GM23338 (cell line): ENCODE results near the gene MRM2. TPM values are rescaled to one million over a fixed set of nuclear protein-coding genes. Genes with fewer than 3 reads are reported as not detected.

ENCODE experiments used
- ATAC-seq: fragments of 200-7000 bp; cut with Tn5 transposase; 3 replicates; pipeline ENCODE4 v1.9.1; 2020
- DNase-seq: peaks from one replicate; pipeline ENCODE4 v3.0.0-alpha.2; 2015; ENCODE audit warnings: low spot score
- H2AFZ ChIP-seq: fragments of 200-600 bp; sonication (generic); 2 replicates; pipeline ENCODE4 v1.8.0; 2016; ENCODE audit warnings: antibody characterized with exemption, mild to moderate bottlenecking, moderate library complexity
- H3F3A ChIP-seq: fragments of 200-600 bp; sonication (generic); replicated peaks from 2 replicates; pipeline ENCODE4 v1.8.0; 2017; ENCODE audit warnings: antibody characterized with exemption, mixed run types, low read depth
- H3K27ac ChIP-seq: fragments of 200-600 bp; sonication (generic); 2 replicates; pipeline ENCODE4 v1.6.1; 2016; ENCODE audit warnings: low read depth
- H3K27me3 ChIP-seq: fragments of 200-600 bp; sonication (generic); 2 replicates; pipeline ENCODE4 v1.8.0; 2016; ENCODE audit warnings: mild to moderate bottlenecking, mixed run types, moderate library complexity; ENCODE audit not compliant: insufficient read depth
- H3K36me3 ChIP-seq: fragments of 200-600 bp; sonication (generic); 2 replicates; pipeline ENCODE4 v1.8.0; 2016; ENCODE audit warnings: mild to moderate bottlenecking; ENCODE audit not compliant: insufficient read depth
- H3K4me1 ChIP-seq: fragments of 200-600 bp; sonication (generic); 2 replicates; pipeline ENCODE4 v1.8.0; 2016; ENCODE audit warnings: mild to moderate bottlenecking, moderate library complexity; ENCODE audit not compliant: insufficient read depth
- H3K4me2 ChIP-seq: fragments of 200-600 bp; sonication (generic); 2 replicates; pipeline ENCODE4 v1.7.1; 2017; ENCODE audit warnings: mixed run types
- H3K4me3 ChIP-seq: fragments of 200-600 bp; sonication (generic); 2 replicates; pipeline ENCODE4 v1.6.1; 2016; ENCODE audit warnings: mixed run types
- H3K79me2 ChIP-seq: fragments of 200-600 bp; sonication (generic); replicated peaks from 2 replicates; pipeline ENCODE4 v1.8.0; 2017; ENCODE audit warnings: mild to moderate bottlenecking; ENCODE audit not compliant: insufficient read depth
- H3K9me2 ChIP-seq: fragments of 200-600 bp; sonication (generic); 2 replicates; pipeline ENCODE4 v1.8.0; 2017; ENCODE audit not compliant: insufficient read depth
- H4K20me1 ChIP-seq: fragments of 200-600 bp; sonication (generic); replicated peaks from 2 replicates; pipeline ENCODE4 v1.8.0; 2017; ENCODE audit warnings: mild to moderate bottlenecking; ENCODE audit not compliant: insufficient read depth
- H3K27ac Mint-ChIP-seq: 2 replicates; pipeline ENCODE4 v1.8.0; 2020; ENCODE audit warnings: inconsistent platforms, mild to moderate bottlenecking, moderate library complexity, mixed read lengths
- H3K27me3 Mint-ChIP-seq: 3 replicates; pipeline ENCODE4 v1.8.0; 2022; ENCODE audit warnings: low read depth, mild to moderate bottlenecking, moderate library complexity, mixed read lengths, inconsistent platforms; ENCODE audit not compliant: insufficient read depth, poor library complexity
- H3K36me3 Mint-ChIP-seq: 3 replicates; pipeline ENCODE4 v1.8.0; 2021; ENCODE audit warnings: low read depth, mild to moderate bottlenecking, inconsistent platforms, moderate library complexity, mixed read lengths
- H3K4me1 Mint-ChIP-seq: 3 replicates; pipeline ENCODE4 v1.8.0; 2020; ENCODE audit warnings: mild to moderate bottlenecking, inconsistent platforms, mixed read lengths
- H3K4me3 Mint-ChIP-seq: 3 replicates; pipeline ENCODE4 v1.8.0; 2021; ENCODE audit warnings: moderate library complexity, mild to moderate bottlenecking, inconsistent platforms, mixed read lengths
- H3K9me3 Mint-ChIP-seq: 3 replicates; pipeline ENCODE4 v1.8.0; 2020; ENCODE audit warnings: moderate library complexity, mild to moderate bottlenecking, inconsistent platforms, mixed read lengths
- EZH2 ChIP-seq: fragments of 200-600 bp; sonication (generic); IDR thresholded peaks from one replicate; pipeline ENCODE4 v1.8.0; 2017; ENCODE audit warnings: antibody characterized with exemption, mild to moderate bottlenecking, low read depth; ENCODE audit not compliant: unreplicated experiment
- POLR2AphosphoS5 ChIP-seq: IDR thresholded peaks from 2 replicates; pipeline ENCODE4 v1.6.1; 2016; ENCODE audit warnings: antibody characterized with exemption, low read depth
- STAT1 ChIP-seq: IDR thresholded peaks from one replicate; pipeline ENCODE4 v1.6.1; 2016; ENCODE audit warnings: antibody characterized with exemption; ENCODE audit not compliant: unreplicated experiment
- ZNF331 ChIP-seq: fragments of 250-450 bp; sonication (Bioruptor Pico); IDR thresholded peaks from 2 replicates; pipeline ENCODE4 v1.5.0; 2020; ENCODE audit warnings: low read depth, mild to moderate bottlenecking, moderate library complexity
- polyA plus RNA-seq: library from polyadenylated mRNA; unstranded; fragments of >200 nt; fragmentation: Nextera tagmentation; extraction: Ambion mirVana; gene quantifications from 2 replicates; pipeline ENCODE4 v1.2.1, GENCODE V29; 2016
- total RNA-seq: library from RNA; depleted of rRNA; stranded (reverse); fragments of >200 nt; shearing (Covaris generic); gene quantifications from 2 replicates; pipeline ENCODE4 v1.2.3, GENCODE V29; 2014
- TF ChIP-seq, protein P1 (sequence below): fragments of 250-450 bp; sonication (Bioruptor Pico); IDR thresholded peaks from 2 replicates; pipeline ENCODE4 v1.5.0; 2020; ENCODE audit warnings: mild to moderate bottlenecking, moderate library complexity
- TF ChIP-seq, protein P2 (sequence below), 2 experiments: fragments of 200-600 bp in 1 of 2; sonication (generic) in 1 of 2; conservative IDR thresholded peaks; 2 replicates each; pipeline versions ENCODE4 v1.5.1 to v1.6.1; 2016 to 2017; ENCODE audit warnings: antibody characterized with exemption in 2 of 2, low read depth in 2 of 2, mild to moderate bottlenecking in 2 of 2, moderate library complexity in 1 of 2
- TF ChIP-seq, protein P3 (sequence below): IDR thresholded peaks from 2 replicates; pipeline ENCODE4 v1.6.1; 2016; ENCODE audit warnings: antibody characterized with exemption
- TF ChIP-seq, protein P4 (sequence below): IDR thresholded peaks from one replicate; pipeline ENCODE4 v1.6.1; 2018; ENCODE audit warnings: antibody characterized with exemption; ENCODE audit not compliant: unreplicated experiment

Gene MRM2
- total and polyA plus RNA-seq, 2 experiments from 2014 or later: 30.0 to 37.8 TPM

DNA sequence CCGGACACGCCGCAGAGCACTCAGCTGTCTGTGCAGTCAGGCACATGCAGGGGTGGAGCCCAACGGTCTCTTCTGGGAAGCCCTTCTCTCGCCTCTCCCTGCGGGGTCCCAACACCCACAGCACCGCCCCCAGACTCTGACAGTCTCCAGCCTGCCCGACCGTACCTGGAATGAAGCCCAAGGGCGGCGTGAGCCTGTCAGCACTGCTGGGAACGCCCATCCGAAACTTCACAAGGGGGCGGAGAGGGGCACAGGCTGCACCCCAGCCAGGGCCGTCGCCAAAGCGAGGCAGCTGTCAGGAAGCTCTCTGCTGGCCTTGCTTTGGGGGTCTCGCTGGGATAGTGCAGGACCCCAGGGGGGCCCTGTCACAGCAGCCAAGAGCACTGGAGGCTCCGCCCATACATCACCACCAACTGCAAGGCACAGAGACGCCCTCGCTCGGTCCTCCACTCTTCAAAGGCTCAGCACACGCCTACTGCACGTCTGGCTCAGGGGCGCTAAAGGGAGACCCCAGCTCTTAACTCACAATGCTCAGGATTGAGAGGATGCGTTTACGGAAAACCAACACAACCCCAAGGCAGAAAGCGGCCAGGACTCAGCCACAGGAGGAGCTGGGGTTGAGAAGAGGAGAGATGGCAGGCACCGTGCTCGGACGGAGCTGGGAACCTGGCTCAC lies 40.2 kb downstream of the MRM2 start (continued):
- TF ChIP-seq, protein P1, sequence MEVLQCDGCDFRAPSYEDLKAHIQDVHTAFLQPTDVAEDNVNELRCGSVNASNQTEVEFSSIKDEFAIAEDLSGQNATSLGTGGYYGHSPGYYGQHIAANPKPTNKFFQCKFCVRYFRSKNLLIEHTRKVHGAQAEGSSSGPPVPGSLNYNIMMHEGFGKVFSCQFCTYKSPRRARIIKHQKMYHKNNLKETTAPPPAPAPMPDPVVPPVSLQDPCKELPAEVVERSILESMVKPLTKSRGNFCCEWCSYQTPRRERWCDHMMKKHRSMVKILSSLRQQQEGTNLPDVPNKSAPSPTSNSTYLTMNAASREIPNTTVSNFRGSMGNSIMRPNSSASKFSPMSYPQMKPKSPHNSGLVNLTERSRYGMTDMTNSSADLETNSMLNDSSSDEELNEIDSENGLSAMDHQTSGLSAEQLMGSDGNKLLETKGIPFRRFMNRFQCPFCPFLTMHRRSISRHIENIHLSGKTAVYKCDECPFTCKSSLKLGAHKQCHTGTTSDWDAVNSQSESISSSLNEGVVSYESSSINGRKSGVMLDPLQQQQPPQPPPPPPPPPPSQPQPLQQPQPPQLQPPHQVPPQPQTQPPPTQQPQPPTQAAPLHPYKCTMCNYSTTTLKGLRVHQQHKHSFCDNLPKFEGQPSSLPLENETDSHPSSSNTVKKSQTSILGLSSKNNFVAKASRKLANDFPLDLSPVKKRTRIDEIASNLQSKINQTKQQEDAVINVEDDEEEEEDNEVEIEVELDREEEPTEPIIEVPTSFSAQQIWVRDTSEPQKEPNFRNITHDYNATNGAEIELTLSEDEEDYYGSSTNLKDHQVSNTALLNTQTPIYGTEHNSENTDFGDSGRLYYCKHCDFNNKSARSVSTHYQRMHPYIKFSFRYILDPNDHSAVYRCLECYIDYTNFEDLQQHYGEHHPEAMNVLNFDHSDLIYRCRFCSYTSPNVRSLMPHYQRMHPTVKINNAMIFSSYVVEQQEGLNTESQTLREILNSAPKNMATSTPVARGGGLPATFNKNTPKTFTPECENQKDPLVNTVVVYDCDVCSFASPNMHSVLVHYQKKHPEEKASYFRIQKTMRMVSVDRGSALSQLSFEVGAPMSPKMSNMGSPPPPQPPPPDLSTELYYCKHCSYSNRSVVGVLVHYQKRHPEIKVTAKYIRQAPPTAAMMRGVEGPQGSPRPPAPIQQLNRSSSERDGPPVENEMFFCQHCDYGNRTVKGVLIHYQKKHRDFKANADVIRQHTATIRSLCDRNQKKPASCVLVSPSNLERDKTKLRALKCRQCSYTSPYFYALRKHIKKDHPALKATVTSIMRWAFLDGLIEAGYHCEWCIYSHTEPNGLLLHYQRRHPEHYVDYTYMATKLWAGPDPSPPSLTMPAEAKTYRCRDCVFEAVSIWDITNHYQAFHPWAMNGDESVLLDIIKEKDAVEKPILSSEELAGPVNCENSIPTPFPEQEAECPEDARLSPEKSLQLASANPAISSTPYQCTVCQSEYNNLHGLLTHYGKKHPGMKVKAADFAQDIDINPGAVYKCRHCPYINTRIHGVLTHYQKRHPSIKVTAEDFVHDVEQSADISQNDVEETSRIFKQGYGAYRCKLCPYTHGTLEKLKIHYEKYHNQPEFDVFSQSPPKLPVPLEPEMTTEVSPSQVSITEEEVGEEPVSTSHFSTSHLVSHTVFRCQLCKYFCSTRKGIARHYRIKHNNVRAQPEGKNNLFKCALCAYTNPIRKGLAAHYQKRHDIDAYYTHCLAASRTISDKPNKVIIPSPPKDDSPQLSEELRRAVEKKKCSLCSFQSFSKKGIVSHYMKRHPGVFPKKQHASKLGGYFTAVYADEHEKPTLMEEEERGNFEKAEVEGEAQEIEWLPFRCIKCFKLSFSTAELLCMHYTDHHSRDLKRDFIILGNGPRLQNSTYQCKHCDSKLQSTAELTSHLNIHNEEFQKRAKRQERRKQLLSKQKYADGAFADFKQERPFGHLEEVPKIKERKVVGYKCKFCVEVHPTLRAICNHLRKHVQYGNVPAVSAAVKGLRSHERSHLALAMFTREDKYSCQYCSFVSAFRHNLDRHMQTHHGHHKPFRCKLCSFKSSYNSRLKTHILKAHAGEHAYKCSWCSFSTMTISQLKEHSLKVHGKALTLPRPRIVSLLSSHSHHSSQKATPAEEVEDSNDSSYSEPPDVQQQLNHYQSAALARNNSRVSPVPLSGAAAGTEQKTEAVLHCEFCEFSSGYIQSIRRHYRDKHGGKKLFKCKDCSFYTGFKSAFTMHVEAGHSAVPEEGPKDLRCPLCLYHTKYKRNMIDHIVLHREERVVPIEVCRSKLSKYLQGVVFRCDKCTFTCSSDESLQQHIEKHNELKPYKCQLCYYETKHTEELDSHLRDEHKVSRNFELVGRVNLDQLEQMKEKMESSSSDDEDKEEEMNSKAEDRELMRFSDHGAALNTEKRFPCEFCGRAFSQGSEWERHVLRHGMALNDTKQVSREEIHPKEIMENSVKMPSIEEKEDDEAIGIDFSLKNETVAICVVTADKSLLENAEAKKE (CRISPR knock-in tag): no peak

DNA sequence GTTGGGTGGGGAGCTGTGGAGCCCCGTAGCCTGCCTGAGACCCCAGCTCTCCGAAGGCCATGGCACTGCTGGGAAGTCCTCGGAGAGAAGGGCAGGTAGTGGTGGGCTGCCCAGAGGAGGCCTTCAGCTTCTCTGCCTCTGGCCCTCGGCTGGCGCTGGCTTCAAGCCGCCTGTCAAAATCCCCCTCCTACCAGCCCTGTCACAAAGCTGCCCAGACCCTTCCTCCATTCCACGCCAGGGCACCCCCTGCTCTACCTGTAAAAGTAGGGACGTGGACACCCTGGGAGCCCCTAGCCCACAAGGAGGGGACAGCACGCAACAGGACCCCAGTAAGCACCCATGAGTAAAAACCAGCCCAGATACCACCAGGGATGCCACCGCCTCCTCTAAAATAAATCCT lies 40.9 kb downstream of the MRM2 start:
- Histone ChIP-seq H4K20me1 (peaks cover 6% of the 10 kb centered on the region; the same call in 1 of the 2 replicates), H2AFZ (no peak overlapping the region), H3K79me2 (peaks cover 10% of the 10 kb centered on the region; the same call in 1 of the 2 replicates), H3K4me3 (no peak overlapping the region), H3F3A (no peaks in the 10 kb centered on the region), H3K36me3 (peaks cover 2% of the 10 kb centered on the region; the same call in 1 of the 2 replicates), H3K4me2 (no peak overlapping the region), H3K4me1 (no peaks in the 10 kb centered on the region), H3K27ac (no peak overlapping the region), H3K27me3 (no peaks in the 10 kb centered on the region), H3K9me2 (no peaks in the 10 kb centered on the region)
- Mint-ChIP-seq H3K4me1 (no peaks in the 10 kb centered on the region; the same call in 2 of the 3 replicates), H3K9me3 (no peaks in the 10 kb centered on the region), H3K27me3 (peaks cover 10% of the 10 kb centered on the region), H3K27ac (no peak overlapping the region), H3K4me3 (no peak overlapping the region), H3K36me3 (peaks cover 37% of the 10 kb centered on the region)
- ATAC-seq (no peak), DNase-seq (no peak)
- TF ChIP-seq, protein P2, sequence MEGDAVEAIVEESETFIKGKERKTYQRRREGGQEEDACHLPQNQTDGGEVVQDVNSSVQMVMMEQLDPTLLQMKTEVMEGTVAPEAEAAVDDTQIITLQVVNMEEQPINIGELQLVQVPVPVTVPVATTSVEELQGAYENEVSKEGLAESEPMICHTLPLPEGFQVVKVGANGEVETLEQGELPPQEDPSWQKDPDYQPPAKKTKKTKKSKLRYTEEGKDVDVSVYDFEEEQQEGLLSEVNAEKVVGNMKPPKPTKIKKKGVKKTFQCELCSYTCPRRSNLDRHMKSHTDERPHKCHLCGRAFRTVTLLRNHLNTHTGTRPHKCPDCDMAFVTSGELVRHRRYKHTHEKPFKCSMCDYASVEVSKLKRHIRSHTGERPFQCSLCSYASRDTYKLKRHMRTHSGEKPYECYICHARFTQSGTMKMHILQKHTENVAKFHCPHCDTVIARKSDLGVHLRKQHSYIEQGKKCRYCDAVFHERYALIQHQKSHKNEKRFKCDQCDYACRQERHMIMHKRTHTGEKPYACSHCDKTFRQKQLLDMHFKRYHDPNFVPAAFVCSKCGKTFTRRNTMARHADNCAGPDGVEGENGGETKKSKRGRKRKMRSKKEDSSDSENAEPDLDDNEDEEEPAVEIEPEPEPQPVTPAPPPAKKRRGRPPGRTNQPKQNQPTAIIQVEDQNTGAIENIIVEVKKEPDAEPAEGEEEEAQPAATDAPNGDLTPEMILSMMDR (conservative IDR thresholded peaks at IDR 0.05; ENCODE audit: low read depth in 2 of 2): no peak
- TF ChIP-seq POLR2AphosphoS5: no peak
- TF ChIP-seq ZNF331 (CRISPR knock-in tag): no peak
- TF ChIP-seq, protein P3, sequence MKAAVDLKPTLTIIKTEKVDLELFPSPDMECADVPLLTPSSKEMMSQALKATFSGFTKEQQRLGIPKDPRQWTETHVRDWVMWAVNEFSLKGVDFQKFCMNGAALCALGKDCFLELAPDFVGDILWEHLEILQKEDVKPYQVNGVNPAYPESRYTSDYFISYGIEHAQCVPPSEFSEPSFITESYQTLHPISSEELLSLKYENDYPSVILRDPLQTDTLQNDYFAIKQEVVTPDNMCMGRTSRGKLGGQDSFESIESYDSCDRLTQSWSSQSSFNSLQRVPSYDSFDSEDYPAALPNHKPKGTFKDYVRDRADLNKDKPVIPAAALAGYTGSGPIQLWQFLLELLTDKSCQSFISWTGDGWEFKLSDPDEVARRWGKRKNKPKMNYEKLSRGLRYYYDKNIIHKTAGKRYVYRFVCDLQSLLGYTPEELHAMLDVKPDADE: no peak
- TF ChIP-seq EZH2: no peak
- TF ChIP-seq, protein P4, sequence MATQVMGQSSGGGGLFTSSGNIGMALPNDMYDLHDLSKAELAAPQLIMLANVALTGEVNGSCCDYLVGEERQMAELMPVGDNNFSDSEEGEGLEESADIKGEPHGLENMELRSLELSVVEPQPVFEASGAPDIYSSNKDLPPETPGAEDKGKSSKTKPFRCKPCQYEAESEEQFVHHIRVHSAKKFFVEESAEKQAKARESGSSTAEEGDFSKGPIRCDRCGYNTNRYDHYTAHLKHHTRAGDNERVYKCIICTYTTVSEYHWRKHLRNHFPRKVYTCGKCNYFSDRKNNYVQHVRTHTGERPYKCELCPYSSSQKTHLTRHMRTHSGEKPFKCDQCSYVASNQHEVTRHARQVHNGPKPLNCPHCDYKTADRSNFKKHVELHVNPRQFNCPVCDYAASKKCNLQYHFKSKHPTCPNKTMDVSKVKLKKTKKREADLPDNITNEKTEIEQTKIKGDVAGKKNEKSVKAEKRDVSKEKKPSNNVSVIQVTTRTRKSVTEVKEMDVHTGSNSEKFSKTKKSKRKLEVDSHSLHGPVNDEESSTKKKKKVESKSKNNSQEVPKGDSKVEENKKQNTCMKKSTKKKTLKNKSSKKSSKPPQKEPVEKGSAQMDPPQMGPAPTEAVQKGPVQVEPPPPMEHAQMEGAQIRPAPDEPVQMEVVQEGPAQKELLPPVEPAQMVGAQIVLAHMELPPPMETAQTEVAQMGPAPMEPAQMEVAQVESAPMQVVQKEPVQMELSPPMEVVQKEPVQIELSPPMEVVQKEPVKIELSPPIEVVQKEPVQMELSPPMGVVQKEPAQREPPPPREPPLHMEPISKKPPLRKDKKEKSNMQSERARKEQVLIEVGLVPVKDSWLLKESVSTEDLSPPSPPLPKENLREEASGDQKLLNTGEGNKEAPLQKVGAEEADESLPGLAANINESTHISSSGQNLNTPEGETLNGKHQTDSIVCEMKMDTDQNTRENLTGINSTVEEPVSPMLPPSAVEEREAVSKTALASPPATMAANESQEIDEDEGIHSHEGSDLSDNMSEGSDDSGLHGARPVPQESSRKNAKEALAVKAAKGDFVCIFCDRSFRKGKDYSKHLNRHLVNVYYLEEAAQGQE: no peak
- no peak for TF ChIP-seq STAT1
